Sigmoid colon (tissue), 7 donors: ENCODE measurements around the gene ZMIZ1. TPM values are rescaled to one million over a fixed set of nuclear protein-coding genes. Genes with fewer than 3 reads are reported as not detected.

Experiments used
- DNase-seq: peaks from one replicate; pipeline ENCODE4 v3.0.0-alpha.2; 2019
- H3K27ac ChIP-seq, 4 donors: fragments of 200-600 bp; sonication (generic); one replicate each; pipeline ENCODE4 v1.5.1; 2016 to 2019; ENCODE audit warnings: mild to moderate bottlenecking in 1 of 4
- H3K27me3 ChIP-seq, 3 donors: fragments of 200-600 bp; sonication (generic); one replicate each; pipeline ENCODE4 v1.5.1; 2019; ENCODE audit warnings: mild to moderate bottlenecking in 1 of 3
- H3K36me3 ChIP-seq, 4 donors: fragments of 200-600 bp; sonication (generic); one replicate each; pipeline ENCODE4 v1.5.1; 2016 to 2019
- H3K4me1 ChIP-seq, 4 donors: fragments of 200-600 bp; sonication (generic); one replicate each; pipeline ENCODE4 v1.5.1; 2017 to 2019
- H3K4me3 ChIP-seq, 4 donors: fragments of 200-600 bp; sonication (generic); one replicate each; pipeline ENCODE4 v1.5.1; 2017 to 2019; ENCODE audit warnings: mild to moderate bottlenecking in 2 of 4, moderate library complexity in 1 of 4
- H3K9me3 ChIP-seq, 4 donors: fragments of 200-600 bp in 3 of 4; sonication (generic) in 3 of 4; one replicate each; pipeline versions ENCODE4 v1.5.1 to v1.6.1; 2013 to 2019
- EP300 ChIP-seq, 4 donors: sonication (generic); formaldehyde crosslinking; IDR thresholded peaks; one replicate each; pipeline ENCODE4 v1.6.1; 2017; ENCODE audit warnings: antibody characterized with exemption in 4 of 4
- POLR2A ChIP-seq, 2 donors: fragments of 450-650 bp; IDR thresholded peaks; one replicate each; pipeline ENCODE4 v1.6.1; 2016; ENCODE audit warnings: antibody characterized with exemption in 2 of 2, mild to moderate bottlenecking in 2 of 2, moderate library complexity in 2 of 2
- POLR2AphosphoS5 ChIP-seq, 4 donors: sonication (generic); formaldehyde crosslinking; IDR thresholded peaks; one replicate each; pipeline ENCODE4 v1.6.1; 2017; ENCODE audit warnings: antibody characterized with exemption in 4 of 4
- WGBS, 2 donors: extraction: QIAGEN DNeasy Blood & Tissue Kit; methylation state at CpG; one replicate each; pipeline ENCODE4 v1.1.7; 2013; 5-methylcytosine and 5-hydroxymethylcytosine counted together
- intact Hi-C: fragments of 100-400 bp; cut with DNase I; formaldehyde crosslinking; loops from one replicate; pipeline ENCODE4 v1.15.1; 2023
- polyA plus RNA-seq, 3 donors: library from polyadenylated mRNA; stranded (reverse); fragments of 200-250 nt; gene quantifications; one replicate each; pipeline ENCODE4 v1.2.3, GENCODE V29; 2013
- total RNA-seq, 4 donors: library from RNA; depleted of rRNA; stranded (reverse); fragments of >200 nt; gene quantifications; one replicate each; pipeline ENCODE4 v1.1.0, GENCODE V29; 2016
- TF ChIP-seq, protein P1 (sequence below), 4 experiments: fragments of 450-650 bp in 3 of 4; fragments of 200-600 bp in 1 of 4; IDR thresholded peaks; one replicate each; pipeline ENCODE4 v1.5.1; 2016 to 2019; ENCODE audit warnings: antibody characterized with exemption in 4 of 4, mild to moderate bottlenecking in 3 of 4, moderate library complexity in 2 of 4
- donor health status: healthy with polysubstance abuse.
- donor health status: Bipolar disorder and iron deficiency.
- donor health status: healthy.

ZMIZ1 gene
- total and polyA plus RNA-seq, 7 donors: 17.4 to 49.3 (median 31.5) TPM

GRCh38 chr10:79084012-79084971 lies 15.5 kb downstream of the ZMIZ1 start:
- Histone ChIP-seq H3K36me3 (no peaks in the 10 kb centered on the region), H3K4me1 (peaks cover 0 to 99% (median 94%) of the 10 kb centered on the region in 4 donors), H3K27me3 (no peaks in the 10 kb centered on the region), H3K4me3 (no peak overlapping the region), H3K27ac (peak overlapping the region; percentile 63 to 77 (median 71)), H3K9me3 (no peaks in the 10 kb centered on the region)
- intact Hi-C loops: no loop called here
- DNase-seq: peak; percentile 98
- TF ChIP-seq POLR2AphosphoS5 (IDR thresholded peaks at IDR 0.05) (peak in 3 of 4 donors; percentile 43 to 67 (median 60)), EP300 (IDR thresholded peaks at IDR 0.05) (no peak), POLR2A (IDR thresholded peaks at IDR 0.05) (no peak)
- TF ChIP-seq, protein P1, sequence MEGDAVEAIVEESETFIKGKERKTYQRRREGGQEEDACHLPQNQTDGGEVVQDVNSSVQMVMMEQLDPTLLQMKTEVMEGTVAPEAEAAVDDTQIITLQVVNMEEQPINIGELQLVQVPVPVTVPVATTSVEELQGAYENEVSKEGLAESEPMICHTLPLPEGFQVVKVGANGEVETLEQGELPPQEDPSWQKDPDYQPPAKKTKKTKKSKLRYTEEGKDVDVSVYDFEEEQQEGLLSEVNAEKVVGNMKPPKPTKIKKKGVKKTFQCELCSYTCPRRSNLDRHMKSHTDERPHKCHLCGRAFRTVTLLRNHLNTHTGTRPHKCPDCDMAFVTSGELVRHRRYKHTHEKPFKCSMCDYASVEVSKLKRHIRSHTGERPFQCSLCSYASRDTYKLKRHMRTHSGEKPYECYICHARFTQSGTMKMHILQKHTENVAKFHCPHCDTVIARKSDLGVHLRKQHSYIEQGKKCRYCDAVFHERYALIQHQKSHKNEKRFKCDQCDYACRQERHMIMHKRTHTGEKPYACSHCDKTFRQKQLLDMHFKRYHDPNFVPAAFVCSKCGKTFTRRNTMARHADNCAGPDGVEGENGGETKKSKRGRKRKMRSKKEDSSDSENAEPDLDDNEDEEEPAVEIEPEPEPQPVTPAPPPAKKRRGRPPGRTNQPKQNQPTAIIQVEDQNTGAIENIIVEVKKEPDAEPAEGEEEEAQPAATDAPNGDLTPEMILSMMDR (IDR thresholded peaks at IDR 0.05): no peak
- WGBS, 2 donors: 31 to 34% methylated on average over 9 of the region's 9 CpGs

DNA sequence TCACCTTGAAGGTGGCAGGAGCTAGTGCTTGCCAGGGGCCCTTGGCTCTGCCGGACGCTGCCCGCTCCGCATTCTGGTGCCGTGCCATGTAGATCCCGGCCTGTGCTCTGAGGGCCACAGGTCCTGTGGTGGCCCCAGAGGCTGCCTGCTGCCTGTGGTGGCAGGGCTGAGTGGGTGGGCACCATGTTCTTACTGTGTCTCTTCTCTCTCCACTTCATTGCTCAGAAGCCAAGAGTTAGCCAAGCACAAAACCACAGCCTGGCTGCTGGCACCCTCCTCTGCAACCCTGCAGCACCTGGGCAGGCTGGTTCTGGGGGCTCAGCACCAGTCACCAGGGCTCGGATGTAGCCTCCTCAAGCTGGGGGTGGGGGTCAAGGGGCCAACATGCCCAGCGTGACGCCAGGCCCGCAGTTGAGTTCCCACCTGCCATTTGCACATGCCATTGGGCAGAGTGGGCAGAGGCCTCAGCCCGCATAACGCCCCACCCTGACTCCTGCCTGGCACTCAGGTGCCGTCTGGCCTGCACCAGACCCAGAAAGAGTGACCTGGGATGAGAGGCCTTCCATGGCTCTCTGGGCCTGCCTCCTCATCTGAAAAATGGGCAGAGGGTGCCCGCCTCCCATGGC lies 16.3 kb downstream of the ZMIZ1 start:
- Histone ChIP-seq H3K4me1 (peaks cover 0 to 98% (median 94%) of the 10 kb centered on the region in 4 donors), H3K9me3 (no peaks in the 10 kb centered on the region), H3K4me3 (no peak overlapping the region), H3K27me3 (no peaks in the 10 kb centered on the region), H3K36me3 (no peaks in the 10 kb centered on the region), H3K27ac (peak overlapping the region; percentile 63 to 77 (median 71))
- no peak for DNase-seq
- WGBS, 2 donors: 71 to 85% methylated on average over 14 of the region's 14 CpGs
- TF ChIP-seq POLR2A (IDR thresholded peaks at IDR 0.05): no peak
- TF ChIP-seq POLR2AphosphoS5 (IDR thresholded peaks at IDR 0.05): no peak
- TF ChIP-seq, protein P1 (IDR thresholded peaks at IDR 0.05): no peak
- no peak for TF ChIP-seq EP300 (IDR thresholded peaks at IDR 0.05)
- intact Hi-C loops: no loop called here

- DNase-seq: no peak
- TF ChIP-seq, protein P1 (IDR thresholded peaks at IDR 0.05): no peak
- TF ChIP-seq POLR2AphosphoS5 (IDR thresholded peaks at IDR 0.05): no peak
- no peak for TF ChIP-seq POLR2A (IDR thresholded peaks at IDR 0.05)
- TF ChIP-seq EP300 (IDR thresholded peaks at IDR 0.05): no peak
- intact Hi-C loops: no loop called here
- no peaks in the 10 kb centered on the region for H3K36me3 ChIP-seq
- peak overlapping the region; percentile 49 to 75 (median 58) for H3K27ac ChIP-seq
- H3K27me3 ChIP-seq: no peaks in the 10 kb centered on the region
- no peak overlapping the region for H3K4me3 ChIP-seq
- WGBS, 2 donors: 98 to 99% methylated on average over 2 of the region's 2 CpGs
- H3K9me3 ChIP-seq: no peaks in the 10 kb centered on the region
- H3K4me1 ChIP-seq: peaks cover 0 to 96% (median 93%) of the 10 kb centered on the region in 4 donors
Observed at GRCh38 chr10:79086822-79087221, 18.1 kb downstream of the ZMIZ1 start.

- WGBS, 2 donors: 33 to 63% methylated on average over 6 of the region's 6 CpGs
- Histone ChIP-seq H3K9me3 (no peaks in the 10 kb centered on the region), H3K4me1 (peaks cover 0 to 96% (median 89%) of the 10 kb centered on the region in 4 donors), H3K27ac (peak overlapping the region; percentile 49 to 75 (median 58)), H3K36me3 (no peaks in the 10 kb centered on the region), H3K4me3 (no peak overlapping the region), H3K27me3 (no peaks in the 10 kb centered on the region)
- TF ChIP-seq POLR2A (IDR thresholded peaks at IDR 0.05) (no peak), EP300 (IDR thresholded peaks at IDR 0.05) (no peak), POLR2AphosphoS5 (IDR thresholded peaks at IDR 0.05) (no peak)
- TF ChIP-seq, protein P1 (IDR thresholded peaks at IDR 0.05): no peak
- no peak for DNase-seq
- intact Hi-C loops: no loop called here
Observed at GRCh38 chr10:79087721-79088120, 19.0 kb downstream of the ZMIZ1 start.
